Iris pigment epithelial cell (primary cell): ENCODE results near the gene VIP.
"Not testable (repeated sequence)": the region's sequence is repeated elsewhere in the genome, so short reads cannot be mapped to it uniquely, and the experiment has no call there.

Experiments
- DNase-seq: peaks from one replicate; pipeline ENCODE4 v3.0.0-alpha.2; 2011; ENCODE audit warnings: low read depth

VIP gene

DNA sequence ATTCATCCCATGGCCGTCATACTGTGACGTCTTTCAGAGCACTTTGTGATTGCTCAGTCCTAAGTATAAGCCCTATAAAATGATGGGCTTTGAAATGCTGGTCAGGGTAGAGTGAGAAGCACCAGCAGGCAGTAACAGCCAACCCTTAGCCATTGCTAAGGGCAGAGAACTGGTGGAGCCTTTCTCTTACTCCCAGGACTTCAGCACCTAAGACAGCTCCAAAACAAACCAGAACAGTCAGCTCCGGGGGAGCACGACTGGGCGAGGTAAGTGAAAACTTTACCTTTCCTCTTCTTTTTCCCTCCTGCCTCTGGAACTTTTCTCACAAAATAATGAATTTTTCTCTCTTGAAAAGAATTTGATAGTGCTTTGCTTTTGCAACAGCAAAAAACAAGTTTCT, at the start of gene VIP:
Gene VIP (plus strand): TSS at position 104 of the 400 bp plus-strand sequence. CDS start 1,381 bp downstream, outside the sequence.
- DNase-seq: peak; percentile 46

DNA sequence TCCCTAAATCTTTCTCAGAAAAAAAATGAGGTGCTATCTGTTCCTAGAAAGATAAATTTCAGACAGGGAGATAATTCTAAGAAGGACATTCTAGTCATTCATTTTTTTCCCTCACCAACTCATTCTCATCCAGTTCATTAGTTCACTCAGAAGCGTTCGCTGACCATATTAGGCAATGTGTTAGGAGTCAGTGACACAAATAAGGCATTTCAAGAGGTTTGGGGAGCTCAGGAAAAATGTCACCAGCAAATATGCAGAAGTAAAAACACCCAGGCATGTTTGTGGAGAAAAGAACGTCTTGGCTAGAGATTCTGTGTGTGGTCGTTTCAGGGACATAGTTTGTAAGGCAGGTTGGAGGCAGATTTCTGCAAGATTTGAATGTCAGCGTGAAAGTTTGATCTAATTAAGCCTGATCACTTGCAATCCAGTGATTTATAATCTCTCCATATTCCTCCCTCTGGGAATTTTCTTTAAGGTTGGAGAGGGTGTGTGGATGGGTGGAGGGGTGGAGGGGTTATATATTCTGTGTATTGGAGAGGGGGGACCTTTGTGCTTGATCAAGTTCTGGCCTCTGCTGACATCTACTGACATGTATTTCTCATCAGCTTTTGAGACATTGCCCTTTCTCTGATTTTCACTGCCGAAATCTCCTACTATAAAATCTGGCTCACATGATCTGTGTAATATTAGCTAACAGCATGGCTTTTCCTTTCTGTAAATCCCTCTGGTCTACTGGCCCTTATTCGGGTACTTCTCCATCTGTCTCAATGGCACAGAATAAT, 49.3 kb upstream of the VIP start:
- peak; percentile 79 for DNase-seq

DNA sequence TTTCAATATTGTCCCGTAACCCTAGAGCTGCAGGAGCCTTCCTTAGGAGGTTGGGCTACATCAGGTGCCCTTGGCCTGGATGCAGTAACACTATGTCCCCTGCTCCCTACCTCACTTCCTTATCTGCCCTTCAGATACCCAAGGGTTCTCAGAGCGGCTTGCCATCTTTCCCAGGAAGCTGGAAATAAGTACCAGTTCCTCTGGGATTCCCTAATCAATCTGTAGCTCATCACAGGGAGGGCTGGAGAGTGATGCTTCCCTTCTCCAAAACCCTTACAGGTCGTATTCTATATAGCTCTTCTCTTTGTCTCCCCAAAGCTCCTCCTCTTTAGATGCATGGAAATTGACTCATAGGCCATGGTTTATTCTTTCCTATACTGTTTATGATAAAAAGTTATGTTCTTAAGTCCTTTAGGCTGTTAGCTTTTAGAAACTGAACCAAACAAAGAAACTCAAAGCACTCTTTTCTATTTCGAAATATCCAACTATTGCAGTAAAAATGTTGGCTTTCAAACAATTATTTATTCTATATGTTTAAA, 48.7 kb upstream of the VIP start:
- DNase-seq: peak; percentile 33

DNA sequence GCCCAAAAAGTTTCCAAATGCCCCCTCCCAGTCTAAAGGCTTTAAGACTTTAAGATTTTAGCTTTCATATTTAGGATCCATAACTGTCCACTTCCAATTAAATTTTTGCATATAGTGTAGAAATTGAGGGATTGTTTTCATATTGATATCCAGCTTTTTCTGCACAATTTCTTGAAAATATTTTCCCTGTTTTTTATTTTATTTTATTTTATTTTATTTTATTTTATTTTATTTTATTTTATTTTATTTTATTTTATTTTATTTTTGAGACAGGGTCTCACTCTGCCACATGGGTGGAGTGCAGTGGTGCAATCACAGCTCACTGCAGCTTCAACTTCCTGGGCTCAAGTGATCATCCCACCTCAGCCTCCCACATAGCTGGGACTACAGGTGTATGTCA, 46.8 kb upstream of the VIP start:
- not testable (repeated sequence) for DNase-seq

DNA sequence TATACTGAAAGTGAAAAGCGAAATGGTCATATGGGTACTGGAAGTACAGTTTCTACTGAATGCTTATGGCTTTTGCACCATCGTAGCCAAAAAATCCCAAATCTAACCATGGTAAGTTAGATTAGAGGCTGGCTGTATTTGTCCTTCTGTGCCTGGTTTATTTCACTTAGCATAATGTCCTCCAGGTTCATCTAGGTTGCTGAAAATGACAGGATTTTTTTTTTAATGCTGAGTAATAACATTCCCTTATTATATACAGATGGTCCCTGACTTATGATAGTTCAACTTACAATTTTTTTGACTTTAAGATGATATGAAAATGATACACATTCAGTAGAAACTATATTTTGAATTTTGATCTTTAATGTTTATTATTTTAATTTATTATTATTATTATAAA, 45.3 kb upstream of the VIP start:
- no peak for DNase-seq

DNA sequence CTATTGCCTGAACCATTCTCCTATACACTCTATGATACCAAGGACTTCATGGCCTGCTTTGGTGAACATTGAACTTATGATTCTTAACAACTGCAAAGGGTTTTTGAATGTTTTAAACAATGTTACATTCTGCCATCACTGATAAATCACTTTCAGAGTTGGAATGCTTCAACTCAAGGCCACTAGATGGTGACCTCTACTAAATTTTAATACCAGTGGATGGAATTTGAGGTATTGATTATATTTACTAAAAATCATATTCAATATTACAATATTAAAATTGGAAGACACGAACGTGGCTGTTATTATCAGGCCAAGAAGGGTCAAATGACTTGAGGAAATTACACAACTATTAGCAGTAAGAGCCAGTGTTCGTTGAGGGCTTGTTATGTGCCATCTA, 34.3 kb upstream of the VIP start:
- DNase-seq: no peak

DNA sequence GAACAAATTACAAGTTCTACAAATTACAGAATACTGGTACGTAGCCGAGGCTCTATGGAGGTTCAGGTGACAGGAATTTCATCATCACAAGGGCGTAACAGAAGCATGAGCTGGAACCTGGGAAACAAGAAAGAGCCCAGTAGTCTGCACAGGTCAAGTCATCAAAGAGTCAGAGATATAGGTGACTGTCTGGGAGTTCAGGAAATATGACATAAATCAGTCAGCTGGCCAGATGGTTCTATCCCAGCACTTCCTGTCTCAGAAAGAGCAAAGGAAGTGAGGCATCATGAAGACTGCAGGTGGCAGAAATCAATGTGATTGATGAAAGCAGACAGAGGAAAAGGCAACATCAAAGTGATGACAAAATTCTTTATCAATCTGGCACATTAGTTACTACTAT, 29.6 kb upstream of the VIP start:
- DNase-seq: peak; percentile 47

DNA sequence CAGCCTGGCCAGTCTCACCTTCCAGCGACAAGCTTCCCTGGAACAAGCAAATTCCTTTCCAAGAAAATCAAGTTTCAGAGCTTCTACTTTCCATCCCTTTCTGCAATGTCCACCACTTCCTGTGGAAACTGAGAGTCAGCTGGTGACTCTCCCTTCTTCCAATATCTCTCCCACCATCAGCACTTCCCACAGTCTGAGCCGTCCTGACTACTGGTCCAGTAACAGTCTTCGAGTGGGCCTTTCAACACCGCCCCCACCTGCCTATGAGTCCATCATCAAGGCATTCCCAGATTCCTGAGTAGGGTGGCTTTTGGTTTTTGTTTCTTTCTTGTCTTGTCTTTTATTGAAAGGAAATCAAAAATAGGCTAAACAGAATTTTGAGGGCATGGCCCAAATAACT, 28.6 kb upstream of the VIP start:
- DNase-seq: no peak

DNA sequence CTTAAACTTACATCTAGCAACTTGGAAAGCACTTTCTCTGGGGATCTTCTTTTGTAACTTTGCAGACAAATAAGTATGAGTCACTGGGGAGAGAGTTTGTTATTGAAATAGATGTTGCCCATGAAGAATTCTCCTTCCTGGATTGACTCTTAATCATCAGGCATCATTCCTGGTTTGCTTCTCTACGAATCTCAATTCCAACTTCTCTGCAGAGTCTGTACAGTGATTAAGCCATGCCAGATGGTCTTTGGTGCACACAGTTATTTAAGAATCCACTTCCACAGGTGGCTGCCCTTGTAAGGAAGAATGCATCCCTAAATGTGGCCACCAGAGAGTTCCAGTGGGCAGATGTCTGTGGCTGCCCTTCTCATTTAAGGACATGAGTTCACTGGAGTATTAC, 27.2 kb upstream of the VIP start:
- peak; percentile 82 for DNase-seq

DNA sequence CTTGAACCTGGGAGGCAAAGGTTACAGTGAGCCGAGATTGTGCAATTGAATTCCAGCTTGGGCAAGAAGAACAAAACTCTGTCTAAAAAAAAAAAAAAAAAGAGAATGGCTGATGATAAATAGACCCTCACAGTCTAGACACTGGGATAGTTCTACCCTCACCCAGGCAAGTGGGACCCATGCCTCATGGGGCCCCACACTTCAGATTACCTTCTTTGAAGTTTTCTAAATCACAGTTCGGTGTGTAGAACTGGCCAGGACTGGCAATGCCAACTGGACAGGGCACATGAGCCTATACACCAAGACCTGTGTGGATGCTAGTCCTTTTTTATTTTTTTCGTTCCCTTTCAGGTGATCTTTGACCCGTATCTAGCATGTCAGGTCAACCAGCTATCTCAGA, 24.3 kb upstream of the VIP start:
- DNase-seq: no peak

DNA sequence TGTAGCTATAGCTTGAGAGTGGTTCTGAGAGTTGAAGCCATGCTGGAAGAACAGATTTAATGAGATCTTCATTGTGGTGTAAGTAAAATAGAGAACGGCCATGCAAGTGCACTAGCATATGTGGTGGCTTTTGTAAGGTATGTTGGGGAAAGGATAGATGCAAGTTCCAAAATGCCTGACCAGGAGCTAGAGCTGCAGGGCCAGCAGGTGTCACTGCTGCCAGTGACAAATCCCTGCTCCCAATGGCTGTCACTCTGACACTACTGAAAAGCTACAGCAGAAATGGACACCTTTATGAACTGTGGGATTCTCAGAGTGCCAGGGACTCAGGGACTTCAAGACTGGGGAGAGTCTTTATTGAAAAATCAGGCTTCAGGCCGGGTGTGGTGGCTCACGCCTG, 23.1 kb upstream of the VIP start:
- DNase-seq: no peak

DNA sequence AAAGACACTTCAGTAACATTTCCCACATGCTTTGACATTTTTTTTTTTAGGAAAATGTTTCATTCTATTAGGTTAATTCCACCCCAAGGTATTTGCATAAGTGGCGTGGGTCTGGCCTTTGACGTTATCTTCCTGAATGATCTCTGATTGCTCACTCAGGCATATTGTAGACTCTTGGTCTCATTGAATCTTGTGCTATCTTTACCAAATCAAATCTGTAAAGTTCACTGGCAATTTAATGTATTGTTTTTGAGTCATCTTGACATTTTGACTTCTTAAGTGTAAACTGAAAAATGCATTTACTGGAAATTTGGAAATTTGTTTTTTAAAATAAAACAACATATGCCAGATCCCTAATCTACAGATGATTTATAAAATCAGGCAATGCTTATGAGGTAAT, 16.0 kb upstream of the VIP start:
- no peak for DNase-seq

DNA sequence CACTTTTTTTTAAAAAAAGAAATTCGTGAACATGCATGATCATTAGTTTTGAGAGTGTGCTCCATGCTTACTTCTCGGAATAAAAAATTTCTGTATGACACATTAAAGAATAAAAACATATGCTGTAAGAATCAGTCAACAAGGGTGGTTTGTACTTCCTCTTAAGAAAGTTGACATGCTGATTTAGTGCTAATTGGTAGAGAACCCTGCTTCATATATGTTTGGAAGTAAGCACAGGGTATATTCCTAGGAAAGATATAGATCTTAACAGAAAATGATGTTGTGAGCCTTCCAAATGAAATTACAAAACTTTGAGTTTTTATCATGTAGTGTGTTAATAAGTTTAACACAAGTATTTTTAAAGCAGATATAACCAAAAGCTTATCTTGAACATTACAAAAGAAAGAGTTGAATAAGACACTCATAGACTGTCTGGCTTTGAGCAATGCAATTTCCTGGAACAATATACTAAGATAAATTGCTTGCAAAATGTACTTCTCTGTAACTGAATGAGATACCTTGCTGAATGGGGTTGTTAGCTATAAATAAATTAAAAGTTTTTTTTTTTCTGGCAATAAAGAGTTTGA, 13.8 kb upstream of the VIP start:
- DNase-seq: no peak

DNA sequence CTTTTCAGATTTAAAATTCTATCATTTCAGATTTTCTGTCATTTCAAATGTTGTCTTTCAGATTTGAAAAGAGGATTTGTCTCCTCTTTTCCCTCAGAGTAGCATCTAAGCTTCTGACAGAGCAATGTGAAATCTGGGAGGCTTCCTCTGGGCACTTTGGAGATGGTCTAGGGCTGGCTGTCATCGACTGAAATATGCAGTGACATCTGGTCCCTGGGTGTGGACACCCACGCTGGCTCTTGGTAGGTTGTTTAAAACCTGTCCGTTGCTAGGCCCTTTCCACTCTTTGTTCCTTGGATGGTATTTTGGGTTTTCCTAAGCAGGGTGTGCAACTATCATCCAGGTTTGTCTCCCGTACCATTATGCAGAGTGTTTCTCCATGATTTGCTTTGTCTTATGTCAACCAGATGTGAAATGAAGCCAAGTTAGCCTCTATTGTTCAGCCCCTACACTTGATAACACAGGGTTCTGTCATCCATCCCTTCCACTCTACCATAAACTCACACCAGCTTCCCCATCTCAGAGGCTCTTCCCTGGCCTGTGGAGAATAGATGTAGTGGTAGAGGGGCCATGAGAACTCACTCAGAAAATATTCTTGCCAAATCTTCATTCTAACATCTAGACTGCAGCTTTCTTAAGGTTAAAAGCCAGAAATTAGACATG, 5.0 kb upstream of the VIP start:
- DNase-seq: no peak

DNA sequence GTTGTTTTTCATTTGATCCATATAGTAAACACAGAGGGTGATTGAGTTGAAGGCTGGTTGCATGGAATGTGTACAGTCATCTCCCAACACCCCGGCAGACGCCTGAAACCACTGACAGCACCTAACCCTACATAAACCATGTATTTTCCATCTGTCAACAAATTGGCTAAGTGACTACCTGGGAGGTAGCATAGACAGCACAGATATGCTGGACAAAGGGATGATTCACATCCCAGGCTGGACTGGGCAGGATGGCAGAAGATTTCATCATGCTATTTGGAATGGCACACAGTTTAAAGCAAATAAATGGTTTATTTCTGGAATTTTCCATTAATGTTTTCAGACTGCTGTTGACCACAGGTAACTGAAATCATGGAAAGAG, 4.4 kb upstream of the VIP start:
- DNase-seq: peak; percentile 76

DNA sequence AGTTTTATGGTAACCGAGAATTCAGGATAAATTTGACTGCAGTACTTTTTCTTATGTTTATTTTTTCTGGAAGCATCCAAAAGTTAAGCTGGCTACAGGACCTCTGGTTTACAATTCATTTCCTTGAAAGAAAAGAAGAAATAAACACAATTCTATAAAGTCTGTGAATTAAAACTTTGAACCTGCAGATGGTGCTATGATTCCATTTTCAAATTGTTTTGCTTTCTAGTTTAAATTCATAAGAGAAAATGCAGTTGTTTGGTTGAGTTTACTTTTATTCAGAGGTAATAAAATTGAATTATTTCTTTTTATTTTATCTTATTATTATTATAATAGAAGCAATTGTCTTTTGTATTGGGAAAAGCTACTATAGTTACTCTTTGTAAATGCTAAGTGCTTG, 1.8 kb upstream of the VIP start:
- peak; percentile 29 for DNase-seq

DNA sequence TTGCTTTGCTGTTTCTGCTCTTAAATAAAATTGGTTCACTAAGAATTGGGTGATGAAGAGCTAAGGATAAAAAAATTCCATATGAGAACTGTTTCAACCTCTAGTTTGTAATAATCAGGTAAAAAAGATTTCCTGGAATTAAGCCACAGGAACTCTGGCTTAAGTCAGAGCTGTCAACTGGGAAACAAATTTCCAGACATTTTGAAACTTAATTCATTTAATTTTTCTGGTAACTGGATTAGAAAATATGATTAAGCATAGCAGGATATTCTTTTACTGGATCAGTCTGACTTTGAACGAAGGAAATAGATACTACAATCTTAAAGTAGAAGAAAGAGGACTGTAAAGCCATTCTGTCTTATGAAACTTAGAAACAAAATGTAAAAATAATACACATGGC, 1.3 kb upstream of the VIP start:
- DNase-seq: no peak

DNA sequence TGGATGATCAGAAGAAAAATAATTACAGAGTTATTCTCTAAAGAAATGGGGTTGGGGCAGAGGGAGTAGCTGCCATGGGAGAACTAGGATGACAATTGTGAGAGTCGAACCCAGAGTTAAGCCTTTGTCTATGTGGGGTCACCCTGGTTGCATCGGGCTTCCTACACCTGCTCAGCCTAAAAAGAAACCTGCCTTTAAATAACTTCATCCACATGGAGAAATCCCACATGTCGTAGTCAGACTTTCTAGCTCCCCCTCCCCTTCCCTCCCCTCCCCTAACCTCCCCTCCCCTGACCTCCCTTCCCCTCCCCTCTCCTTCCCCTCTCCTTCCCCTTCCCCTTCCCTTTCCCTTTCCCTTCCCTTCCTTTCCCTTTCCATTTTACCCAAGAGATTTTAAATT, 14.7 kb downstream of the VIP start:
- DNase-seq: no peak

DNA sequence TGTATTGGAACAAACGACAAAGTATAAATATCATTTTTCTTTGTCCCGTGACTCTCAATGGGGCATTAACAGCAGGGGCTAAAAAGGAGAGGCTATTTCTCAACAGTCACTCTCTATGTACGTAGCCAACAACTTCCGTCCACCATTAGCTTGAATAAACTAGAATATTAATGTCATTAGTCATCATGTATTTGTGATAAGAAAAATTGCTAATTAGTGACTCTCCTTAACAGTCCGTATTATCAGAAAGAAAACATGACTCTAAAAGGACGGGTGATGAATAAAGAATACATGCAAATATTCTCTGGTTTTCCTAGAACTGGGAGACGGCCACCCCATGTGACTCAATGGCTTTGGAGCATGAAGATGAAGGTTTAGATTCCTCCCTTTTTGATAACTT, 18.6 kb downstream of the VIP start:
- DNase-seq: no peak

DNA sequence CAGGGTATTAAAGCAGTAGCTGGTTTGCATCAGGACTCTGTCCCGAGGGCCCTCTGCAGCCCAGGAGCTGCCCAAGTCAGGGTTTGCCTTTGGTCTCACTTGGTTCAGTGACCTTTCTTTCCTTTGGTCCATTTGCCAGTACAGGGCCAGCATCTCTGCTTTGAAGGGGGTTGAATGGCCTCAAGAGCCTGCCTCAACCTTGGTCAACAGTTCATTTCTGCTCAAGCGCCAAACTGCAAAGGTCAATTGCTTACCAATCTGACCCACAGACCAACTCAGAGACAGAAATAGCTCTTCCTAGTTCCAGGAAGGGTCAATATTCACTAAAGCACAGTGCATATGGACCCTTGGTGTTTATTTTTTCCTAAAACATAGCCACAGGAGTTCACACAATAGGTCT, 19.4 kb downstream of the VIP start:
- DNase-seq: no peak

DNA sequence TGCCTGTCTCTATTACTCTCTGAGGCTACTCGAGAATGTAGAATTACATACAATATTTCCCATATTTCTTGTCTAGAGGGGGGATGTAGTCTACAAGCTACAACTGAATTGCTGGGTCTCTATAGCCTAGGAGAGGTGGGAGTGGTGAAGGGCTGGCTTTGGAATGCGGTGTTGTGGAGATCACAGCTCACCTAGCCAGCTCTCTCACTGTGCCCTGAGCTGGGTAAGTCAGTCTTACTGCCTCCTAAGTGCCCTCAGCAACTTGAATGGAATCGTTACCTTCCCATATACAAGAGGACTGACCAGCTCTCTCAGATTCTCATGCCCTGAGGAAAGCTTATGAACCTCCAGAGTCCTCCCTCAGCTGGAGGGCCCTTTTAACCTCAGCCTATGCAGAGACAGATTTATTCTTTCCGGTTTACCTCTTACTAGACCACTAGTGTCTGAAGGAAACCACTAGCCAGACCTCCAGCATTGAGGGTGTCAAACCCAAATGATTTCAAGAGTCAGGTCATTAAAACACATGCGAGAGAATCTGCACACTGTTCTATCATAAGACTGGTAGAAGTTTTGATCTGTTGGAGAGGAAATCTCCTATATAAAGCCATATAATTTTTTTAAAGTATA, 20.6 kb downstream of the VIP start:
- no peak for DNase-seq

DNA sequence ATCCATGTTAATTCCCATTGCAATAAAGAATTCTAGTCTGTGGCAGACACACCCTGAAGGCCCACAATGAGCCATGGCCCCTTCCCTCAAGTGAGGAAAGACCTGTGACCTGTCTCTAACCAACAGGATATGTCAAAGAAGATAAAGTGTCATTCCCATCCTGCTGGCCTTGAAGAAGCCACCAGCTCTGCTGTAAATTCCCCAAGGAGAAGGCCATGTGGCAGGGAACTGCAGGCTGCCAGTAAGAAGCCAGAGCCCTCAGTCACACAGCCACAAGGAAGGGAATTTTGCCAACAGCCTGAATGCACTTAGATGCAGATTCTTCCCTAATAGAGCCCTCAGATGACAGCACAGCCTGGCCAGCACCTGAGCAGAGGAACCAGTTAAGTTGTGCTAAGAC, 24.8 kb downstream of the VIP start:
- no peak for DNase-seq

DNA sequence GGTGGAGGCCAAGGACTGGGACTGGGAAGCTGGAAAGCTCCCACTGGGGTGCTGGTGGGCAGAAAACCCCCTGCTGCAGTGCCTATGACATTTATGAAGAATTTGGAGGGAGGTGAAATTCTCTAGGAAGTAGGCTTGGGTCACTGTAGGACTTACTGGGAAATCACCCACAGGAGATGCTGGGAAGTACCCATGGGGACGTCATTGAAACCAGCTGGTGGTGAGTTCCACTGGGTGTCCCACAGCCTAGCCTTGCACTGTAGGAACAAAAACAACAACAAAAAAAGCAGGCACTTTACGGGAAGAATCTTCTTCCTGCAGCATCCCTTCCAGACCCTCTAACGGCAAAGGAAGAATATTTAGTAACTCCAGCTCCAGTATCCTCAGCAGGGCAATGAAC, 26.2 kb downstream of the VIP start:
- no peak for DNase-seq
